A549 (cell line): Measurements from ENCODE around the gene BOLA3. TPM values are rescaled to one million over a fixed set of nuclear protein-coding genes. Genes with fewer than 3 reads are reported as not detected.

Experiments
- ATAC-seq, 2 experiments: fragments of 200-7000 bp in 1 of 2; fragments of >200 bp in 1 of 2; cut with Nextera tagmentation in 1 of 2; cut with Tn5 transposase in 1 of 2; 3 replicates each; pipeline versions ENCODE4 v1.8.0 to v1.9.1; 2018 to 2020; ENCODE audit warnings: mild to moderate bottlenecking in 1 of 2, moderate library complexity in 1 of 2
- CTCF ChIA-PET: fragments of 300-600 bp; sonication (Branson Sonifier 250); formaldehyde crosslinking; extraction: SDS; loops from one replicate; lab custom pipeline; 2021; ENCODE audit warnings: antibody characterized with exemption, inconsistent platforms; lab: Yijun Ruan, JAX
- POLR2A ChIA-PET: fragments of 350-600 bp; formaldehyde crosslinking; extraction: SDS; loops from one replicate; lab custom pipeline; 2021; ENCODE audit warnings: antibody characterized with exemption, inconsistent platforms; lab: Yijun Ruan, JAX
- DNase-seq, 2 experiments: peaks; one replicate each; pipeline versions ENCODE4 v3.0.0 to v3.0.0-alpha.2; 2011 to 2016; ENCODE audit warnings: low read depth in 1 of 2, low spot score in 1 of 2
- FAIRE-seq: peaks from 2 replicates; lab custom pipeline; 2011; peaks lifted over from hg19 to GRCh38; lab: Jason Lieb, UNC
- H3K27ac ChIP-seq, 2 experiments: fragments of >200 bp; sonication (Bioruptor Twin); formaldehyde crosslinking; 3 replicates each; pipeline ENCODE4 v1.5.1; 2016 to 2017
- H3K4me1 ChIP-seq: fragments of >200 bp; sonication (Bioruptor Twin); formaldehyde crosslinking; 3 replicates; pipeline ENCODE4 v1.6.1; 2016
- H3K4me2 ChIP-seq: fragments of >200 bp; sonication (Bioruptor Twin); formaldehyde crosslinking; 3 replicates; pipeline ENCODE4 v1.6.1; 2016
- H3K4me3 ChIP-seq: fragments of >200 bp; sonication (Bioruptor Twin); formaldehyde crosslinking; 3 replicates; pipeline ENCODE4 v1.5.1; 2016
- H3K9me3 ChIP-seq: fragments of >200 bp; sonication (Bioruptor Twin); formaldehyde crosslinking; 3 replicates; pipeline ENCODE4 v1.6.1; 2016
- BHLHE40 ChIP-seq: IDR thresholded peaks from 2 replicates; pipeline ENCODE4 v1.6.1; 2012; ENCODE audit warnings: low read depth, low read length, inconsistent platforms
- EHMT2 ChIP-seq: fragments of 200-600 bp; sonication (generic); IDR thresholded peaks from 2 replicates; pipeline ENCODE4 v1.6.1; 2016; ENCODE audit warnings: antibody characterized with exemption, low read depth, mild to moderate bottlenecking, moderate library complexity
- EP300 ChIP-seq, 2 experiments: fragments of >200 bp; sonication (Bioruptor Twin); formaldehyde crosslinking; IDR thresholded peaks; 2 replicates in 1 of 2; 3 replicates in 1 of 2; pipeline ENCODE4 v1.6.1; 2016 to 2017
- FOSL2 ChIP-seq, 2 experiments: fragments of 450-650 bp in 1 of 2; fragments of >200 bp in 1 of 2; sonication (Bioruptor Twin) in 1 of 2; formaldehyde crosslinking; IDR thresholded peaks; 2 replicates each; pipeline versions ENCODE4 v1.5.0 to v1.6.1; 2016 to 2020; ENCODE audit warnings: mild to moderate bottlenecking in 1 of 2, moderate library complexity in 1 of 2
- FOXS1 ChIP-seq: fragments of 250-450 bp; sonication (Bioruptor Pico); IDR thresholded peaks from 2 replicates; pipeline ENCODE4 v1.5.0; 2020; ENCODE audit warnings: mild to moderate bottlenecking, moderate library complexity
- GATA3 ChIP-seq: IDR thresholded peaks from 2 replicates; pipeline ENCODE4 v1.6.1; 2012; ENCODE audit warnings: borderline replicate concordance
- HDAC2 ChIP-seq: fragments of 200-600 bp; sonication (generic); IDR thresholded peaks from 2 replicates; pipeline ENCODE4 v1.6.1; 2016
- HOXB5 ChIP-seq: fragments of 250-450 bp; sonication (Bioruptor Pico); IDR thresholded peaks from 2 replicates; pipeline ENCODE4 v1.5.0; 2020; ENCODE audit warnings: mild to moderate bottlenecking, moderate library complexity
- JUNB ChIP-seq: fragments of >200 bp; sonication (Bioruptor Twin); formaldehyde crosslinking; IDR thresholded peaks from 2 replicates; pipeline ENCODE4 v1.6.1; 2016
- KDM5A ChIP-seq: fragments of 200-600 bp; sonication (generic); IDR thresholded peaks from 2 replicates; pipeline ENCODE4 v1.6.1; 2016; ENCODE audit warnings: antibody characterized with exemption, mild to moderate bottlenecking
- NFE2L2 ChIP-seq: fragments of 150-350 bp; conservative IDR thresholded peaks from 2 replicates; pipeline ENCODE4 v1.6.1; 2014; ENCODE audit warnings: low read length
- NR3C1 ChIP-seq: fragments of >200 bp; sonication (Bioruptor Twin); formaldehyde crosslinking; IDR thresholded peaks from 3 replicates; pipeline ENCODE4 v1.6.1; 2017
- PHF8 ChIP-seq: fragments of 200-600 bp; sonication (generic); IDR thresholded peaks from 2 replicates; pipeline ENCODE4 v1.6.1; 2016; ENCODE audit warnings: low read depth, mild to moderate bottlenecking, antibody characterized with exemption, moderate library complexity, borderline replicate concordance
- REST ChIP-seq: fragments of 200-600 bp; sonication (generic); IDR thresholded peaks from 2 replicates; pipeline ENCODE4 v1.6.1; 2016; ENCODE audit warnings: antibody characterized with exemption, mild to moderate bottlenecking, moderate library complexity
- RFX5 ChIP-seq: fragments of 450-650 bp; IDR thresholded peaks from 2 replicates; pipeline ENCODE4 v1.7.1; 2014; ENCODE audit warnings: antibody characterized with exemption, mild to moderate bottlenecking, moderate library complexity
- SREBF2 ChIP-seq: fragments of 450-650 bp; IDR thresholded peaks from 2 replicates; pipeline ENCODE4 v1.6.1; 2014; ENCODE audit warnings: mild to moderate bottlenecking, moderate library complexity
- WGBS: methylation state at CpG from one replicate; pipeline ENCODE4 v1.1.6; 2017; ENCODE audit errors: missing lambda C conversion rate; 5-methylcytosine and 5-hydroxymethylcytosine counted together
- polyA plus RNA-seq, 4 experiments: library from polyadenylated mRNA; depleted of rRNA in 3 of 4; stranded (reverse); fragments of >200 nt; fragmentation: RNase III in 1 of 4; extraction: RNeasy Plus Mini Kit Qiagen cat#74134 plus additional on column Dnase treatment in 1 of 4; gene quantifications; 2 replicates in 3 of 4; 3 replicates in 1 of 4; pipeline ENCODE4 v1.2.3, GENCODE V29; 2011 to 2017
- TF ChIP-seq, protein P1 (sequence below): fragments of 450-650 bp; IDR thresholded peaks from 2 replicates; pipeline ENCODE4 v1.6.1; 2014; ENCODE audit warnings: antibody characterized with exemption

The BOLA3 gene
- polyA plus RNA-seq, 2 of the 4 experiments (the other 2 are of a cell fraction), result 136 to 139 TPM

GRCh38 chr2:74086021-74086420 lies 61.7 kb downstream of the BOLA3 start:
- no peak overlapping the region for H3K4me2 ChIP-seq
- TF ChIP-seq JUNB (no peak), KDM5A (no peak), FOSL2 (IDR thresholded peaks at IDR 0.05) (no peak), FOSL2 (CRISPR knock-in tag; IDR thresholded peaks at IDR 0.05) (no peak), BHLHE40 (no peak), PHF8 (no peak), FOXS1 (CRISPR knock-in tag) (no peak), RFX5 (no peak), EP300 (IDR thresholded peaks at IDR 0.05) (no peak), NFE2L2 (no peak), GATA3 (no peak), NR3C1 (no peak), SREBF2 (no peak), EHMT2 (no peak), HDAC2 (no peak), HOXB5 (CRISPR knock-in tag) (no peak), REST (no peak)
- TF ChIP-seq, protein P1, sequence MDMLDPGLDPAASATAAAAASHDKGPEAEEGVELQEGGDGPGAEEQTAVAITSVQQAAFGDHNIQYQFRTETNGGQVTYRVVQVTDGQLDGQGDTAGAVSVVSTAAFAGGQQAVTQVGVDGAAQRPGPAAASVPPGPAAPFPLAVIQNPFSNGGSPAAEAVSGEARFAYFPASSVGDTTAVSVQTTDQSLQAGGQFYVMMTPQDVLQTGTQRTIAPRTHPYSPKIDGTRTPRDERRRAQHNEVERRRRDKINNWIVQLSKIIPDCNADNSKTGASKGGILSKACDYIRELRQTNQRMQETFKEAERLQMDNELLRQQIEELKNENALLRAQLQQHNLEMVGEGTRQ, result no peak
- TF ChIP-seq, all 56 proteins: peak for 0
- POLR2A ChIA-PET, result no interaction called here
- no peak for DNase-seq
- CTCF ChIA-PET, result interaction anchor here (0.6 to 1.6 kb wide), 2 partner anchors 28 to 61 kb away, joined by 3 to 4 read pairs; no protein-coding TSS in a partner anchor
- WGBS, result 90% methylated on average over 6 of the region's 6 CpGs
- no peak overlapping the region for H3K4me3 ChIP-seq
- no peak overlapping the region for H3K27ac ChIP-seq
- no peak for ATAC-seq
- no peaks in the 10 kb centered on the region for H3K4me1 ChIP-seq
- H3K9me3 ChIP-seq, result no peaks in the 10 kb centered on the region
- FAIRE-seq, result no peak

Other genes with a start within 250 kb of the BOLA3 start
- gene DGUOK, start 221.0 kb downstream of the BOLA3 start, polyA plus RNA-seq (2011; rRNA removed), result 145 and 185 TPM in 2 replicates
- 128 to 131 TPM (median 129 TPM) in 3 replicates for gene DGUOK, start 221.0 kb downstream of the BOLA3 start, polyA plus RNA-seq (2017; fragmentation: RNase III; extraction: RNeasy Plus Mini Kit Qiagen cat#74134 plus additional on column Dnase treatment)
- gene TET3, start 163.0 kb downstream of the BOLA3 start, polyA plus RNA-seq (2011; rRNA removed), result 6.1 and 7.5 TPM in 2 replicates
- 4.5 to 5.2 TPM (median 4.6 TPM) in 3 replicates for gene TET3, start 163.0 kb downstream of the BOLA3 start, polyA plus RNA-seq (2017; fragmentation: RNase III; extraction: RNeasy Plus Mini Kit Qiagen cat#74134 plus additional on column Dnase treatment)
- gene MOB1A, start 31.0 kb upstream of the BOLA3 start, polyA plus RNA-seq (2011; rRNA removed), result 108 and 118 TPM in 2 replicates
- 65.5 to 72.6 TPM (median 71.8 TPM) in 3 replicates for gene MOB1A, start 31.0 kb upstream of the BOLA3 start, polyA plus RNA-seq (2017; fragmentation: RNase III; extraction: RNeasy Plus Mini Kit Qiagen cat#74134 plus additional on column Dnase treatment)
- gene MTHFD2, start 50.7 kb upstream of the BOLA3 start, polyA plus RNA-seq (2011; rRNA removed), result 429 and 608 TPM in 2 replicates
- 149 to 188 TPM (median 153 TPM) in 3 replicates for gene MTHFD2, start 50.7 kb upstream of the BOLA3 start, polyA plus RNA-seq (2017; fragmentation: RNase III; extraction: RNeasy Plus Mini Kit Qiagen cat#74134 plus additional on column Dnase treatment)
- gene SLC4A5, start 195.5 kb upstream of the BOLA3 start, polyA plus RNA-seq (2011; rRNA removed), result 1.1 and 1.3 TPM in 2 replicates
- 0.38 to 0.63 TPM (median 0.50 TPM) in 3 replicates for gene SLC4A5, start 195.5 kb upstream of the BOLA3 start, polyA plus RNA-seq (2017; fragmentation: RNase III; extraction: RNeasy Plus Mini Kit Qiagen cat#74134 plus additional on column Dnase treatment)
- gene DCTN1, start 232.4 kb upstream of the BOLA3 start, polyA plus RNA-seq (2011; rRNA removed), result 95.1 and 99.1 TPM in 2 replicates
- 104 to 107 TPM (median 106 TPM) in 3 replicates for gene DCTN1, start 232.4 kb upstream of the BOLA3 start, polyA plus RNA-seq (2017; fragmentation: RNase III; extraction: RNeasy Plus Mini Kit Qiagen cat#74134 plus additional on column Dnase treatment)